Caco-2 (cell line): ENCODE results near the gene SORBS2. TPM values are rescaled to one million over a fixed set of nuclear protein-coding genes. Genes with fewer than 3 reads are reported as not detected.

ENCODE experiments used
- BruUV-seq: library from RNA; stranded (reverse); fragments of 400-500 nt; replicated peaks from 2 replicates; lab custom pipeline; 2021; lab: Mats Ljungman, UMichigan
- CTCF ChIA-PET: fragments of 300-600 bp; sonication (Branson Sonifier 250); formaldehyde crosslinking; loops from one replicate; lab custom pipeline; 2022; ENCODE audit warnings: antibody characterized with exemption; lab: Charles Lee
- POLR2A ChIA-PET: fragments of 300-600 bp; sonication (Branson Sonifier 250); formaldehyde crosslinking; loops from one replicate; lab custom pipeline; 2022; ENCODE audit warnings: antibody characterized with exemption; lab: Charles Lee
- DNase-seq, 2 experiments: peaks; one replicate each; pipeline versions ENCODE4 v3.0.0 to v3.0.0-alpha.2; 2020 to 2022
- H3K27me3 ChIP-seq: replicated peaks from 2 replicates; pipeline ENCODE4 v1.6.0; 2011; ENCODE audit warnings: low read length; ENCODE audit not compliant: control insufficient read depth, insufficient read depth
- H3K36me3 ChIP-seq: 2 replicates; pipeline ENCODE4 v1.5.1; 2011; ENCODE audit warnings: low read length; ENCODE audit not compliant: control insufficient read depth, insufficient read depth
- H3K4me1 ChIP-seq: fragments of 250-450 bp; sonication (Bioruptor Pico); 2 replicates; pipeline ENCODE4 v1.5.1; 2020; ENCODE audit warnings: mild to moderate bottlenecking
- H3K4me3 ChIP-seq: 2 replicates; pipeline ENCODE4 v1.5.1; 2011; ENCODE audit warnings: low read depth, mild to moderate bottlenecking, control low read depth, low read length
- H3K9me3 ChIP-seq: fragments of 250-450 bp; sonication (Bioruptor Pico); 2 replicates; pipeline ENCODE4 v1.5.1; 2020; ENCODE audit warnings: mild to moderate bottlenecking, moderate library complexity
- H3K27ac Mint-ChIP-seq: one replicate; pipeline ENCODE4 v1.8.0; 2022; ENCODE audit warnings: mixed read lengths; ENCODE audit not compliant: unreplicated experiment
- H3K27me3 Mint-ChIP-seq: one replicate; pipeline ENCODE4 v1.8.0; 2022; ENCODE audit warnings: mixed read lengths; ENCODE audit not compliant: insufficient read depth, unreplicated experiment
- H3K36me3 Mint-ChIP-seq: one replicate; pipeline ENCODE4 v1.8.0; 2022; ENCODE audit warnings: mild to moderate bottlenecking, mixed read lengths; ENCODE audit not compliant: insufficient read depth, unreplicated experiment
- H3K4me1 Mint-ChIP-seq: one replicate; pipeline ENCODE4 v1.8.0; 2022; ENCODE audit warnings: low read depth, mixed read lengths; ENCODE audit not compliant: unreplicated experiment
- H3K4me3 Mint-ChIP-seq: one replicate; pipeline ENCODE4 v1.8.0; 2022; ENCODE audit warnings: mild to moderate bottlenecking, moderate library complexity, mixed read lengths; ENCODE audit not compliant: unreplicated experiment
- H3K9me3 Mint-ChIP-seq: one replicate; pipeline ENCODE4 v1.8.0; 2022; ENCODE audit warnings: mixed read lengths; ENCODE audit not compliant: unreplicated experiment
- intact Hi-C: fragments of 100-400 bp; cut with micrococcal nuclease; formaldehyde crosslinking; loops from one replicate; pipeline ENCODE4 v1.10.0; 2022; ENCODE audit not compliant: unreplicated experiment
- total RNA-seq: library from RNA; stranded (reverse); gene quantifications from 2 replicates; pipeline ENCODE4 v1.2.3, GENCODE V29; 2022
- TF ChIP-seq, protein P1 (sequence below), 2 experiments: fragments of 200-600 bp in 1 of 2; IDR thresholded peaks; 1 replicate in 1 of 2; 2 replicates in 1 of 2; pipeline versions ENCODE4 v1.5.1 to v1.8.0; 2011 to 2022; ENCODE audit warnings: antibody characterized with exemption in 1 of 2, control low read depth in 1 of 2, inconsistent platforms in 1 of 2, low read depth in 1 of 2, low read length in 1 of 2, mild to moderate bottlenecking in 1 of 2, moderate library complexity in 1 of 2; ENCODE audit not compliant: insufficient read depth in 1 of 2, severe bottlenecking in 1 of 2, unreplicated experiment in 1 of 2

Gene SORBS2
- total RNA-seq, 1 experiment from 2014 or later: 47.7 TPM

DNA sequence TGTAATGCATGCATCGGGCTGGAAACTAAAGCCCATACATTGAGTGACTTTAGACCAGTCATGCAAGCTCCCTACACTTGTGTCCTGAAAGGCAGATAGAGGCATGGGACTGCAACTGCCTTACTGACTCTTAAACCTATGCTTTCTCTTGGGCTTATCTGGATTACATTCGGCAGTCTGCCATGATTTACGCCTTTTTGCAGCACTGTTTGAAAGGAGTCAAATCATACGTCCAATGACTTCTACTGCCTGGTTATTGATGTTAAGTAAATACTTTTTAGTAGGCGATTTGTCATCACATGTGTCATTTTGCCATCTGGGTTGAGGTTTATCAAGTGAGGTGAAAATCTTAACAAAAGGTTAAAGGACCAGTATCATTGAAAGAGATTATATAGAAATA lies 31.5 kb downstream of the SORBS2 start:
- TF ChIP-seq, protein P1, sequence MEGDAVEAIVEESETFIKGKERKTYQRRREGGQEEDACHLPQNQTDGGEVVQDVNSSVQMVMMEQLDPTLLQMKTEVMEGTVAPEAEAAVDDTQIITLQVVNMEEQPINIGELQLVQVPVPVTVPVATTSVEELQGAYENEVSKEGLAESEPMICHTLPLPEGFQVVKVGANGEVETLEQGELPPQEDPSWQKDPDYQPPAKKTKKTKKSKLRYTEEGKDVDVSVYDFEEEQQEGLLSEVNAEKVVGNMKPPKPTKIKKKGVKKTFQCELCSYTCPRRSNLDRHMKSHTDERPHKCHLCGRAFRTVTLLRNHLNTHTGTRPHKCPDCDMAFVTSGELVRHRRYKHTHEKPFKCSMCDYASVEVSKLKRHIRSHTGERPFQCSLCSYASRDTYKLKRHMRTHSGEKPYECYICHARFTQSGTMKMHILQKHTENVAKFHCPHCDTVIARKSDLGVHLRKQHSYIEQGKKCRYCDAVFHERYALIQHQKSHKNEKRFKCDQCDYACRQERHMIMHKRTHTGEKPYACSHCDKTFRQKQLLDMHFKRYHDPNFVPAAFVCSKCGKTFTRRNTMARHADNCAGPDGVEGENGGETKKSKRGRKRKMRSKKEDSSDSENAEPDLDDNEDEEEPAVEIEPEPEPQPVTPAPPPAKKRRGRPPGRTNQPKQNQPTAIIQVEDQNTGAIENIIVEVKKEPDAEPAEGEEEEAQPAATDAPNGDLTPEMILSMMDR (IDR thresholded peaks at IDR 0.05; ENCODE audit: insufficient read depth in 1 of 2, low read depth in 1 of 2, low read length in 1 of 2, severe bottlenecking in 1 of 2, unreplicated experiment in 1 of 2): no peak
- intact Hi-C loops: no loop called here
- Mint-ChIP-seq H3K27ac (no peak overlapping the region), H3K4me3 (no peak overlapping the region), H3K9me3 (no peaks in the 10 kb centered on the region), H3K27me3 (no peaks in the 10 kb centered on the region), H3K4me1 (peaks cover 7% of the 10 kb centered on the region), H3K36me3 (peaks cover 16% of the 10 kb centered on the region)
- CTCF ChIA-PET: no interaction called here
- Histone ChIP-seq H3K9me3 (no peaks in the 10 kb centered on the region), H3K27me3 (no peaks in the 10 kb centered on the region), H3K4me1 (no peaks in the 10 kb centered on the region), H3K4me3 (no peak overlapping the region), H3K36me3 (no peaks in the 10 kb centered on the region; the same call in 1 of the 2 replicates)
- POLR2A ChIA-PET: no interaction called here
- no TSS peak for BruUV-seq
- no peak for DNase-seq

DNA sequence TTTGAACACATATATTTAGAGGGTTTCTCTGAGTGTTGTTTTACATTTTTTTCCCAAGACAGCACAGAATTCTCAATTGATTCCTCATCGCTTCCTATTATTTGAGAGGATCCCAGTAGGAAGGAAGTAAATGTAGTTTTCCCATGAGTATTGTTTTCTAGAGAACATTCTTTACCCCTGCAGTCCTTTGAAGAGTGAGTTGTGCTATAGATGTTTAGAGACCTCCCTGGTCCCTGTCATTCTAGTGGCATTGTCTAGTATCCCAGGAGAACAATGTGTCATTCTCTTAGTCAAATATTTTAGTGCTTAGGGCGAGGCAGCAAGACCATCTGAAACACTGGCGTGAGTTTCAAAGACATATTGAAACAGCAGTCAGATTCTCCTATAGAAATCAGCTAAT lies 32.5 kb downstream of the SORBS2 start:
- ChIA-PET POLR2A (no interaction called here), CTCF (no interaction called here)
- no peaks in the 10 kb centered on the region; the same call in 1 of the 2 replicates for H3K36me3 ChIP-seq
- no peaks in the 10 kb centered on the region for H3K4me1 ChIP-seq
- TF ChIP-seq, protein P1 (IDR thresholded peaks at IDR 0.05; ENCODE audit: insufficient read depth in 1 of 2, low read depth in 1 of 2, low read length in 1 of 2, severe bottlenecking in 1 of 2, unreplicated experiment in 1 of 2): no peak
- no peak overlapping the region for H3K27ac Mint-ChIP-seq
- H3K4me3 Mint-ChIP-seq: no peak overlapping the region
- H3K9me3 Mint-ChIP-seq: no peaks in the 10 kb centered on the region
- BruUV-seq: no TSS peak
- no peaks in the 10 kb centered on the region for H3K27me3 ChIP-seq
- intact Hi-C loops: no loop called here
- peaks cover 16% of the 10 kb centered on the region for H3K4me1 Mint-ChIP-seq
- no peak overlapping the region for H3K4me3 ChIP-seq
- no peak for DNase-seq
- H3K9me3 ChIP-seq: no peaks in the 10 kb centered on the region
- H3K27me3 Mint-ChIP-seq: no peaks in the 10 kb centered on the region
- H3K36me3 Mint-ChIP-seq: peaks cover 9% of the 10 kb centered on the region

DNA sequence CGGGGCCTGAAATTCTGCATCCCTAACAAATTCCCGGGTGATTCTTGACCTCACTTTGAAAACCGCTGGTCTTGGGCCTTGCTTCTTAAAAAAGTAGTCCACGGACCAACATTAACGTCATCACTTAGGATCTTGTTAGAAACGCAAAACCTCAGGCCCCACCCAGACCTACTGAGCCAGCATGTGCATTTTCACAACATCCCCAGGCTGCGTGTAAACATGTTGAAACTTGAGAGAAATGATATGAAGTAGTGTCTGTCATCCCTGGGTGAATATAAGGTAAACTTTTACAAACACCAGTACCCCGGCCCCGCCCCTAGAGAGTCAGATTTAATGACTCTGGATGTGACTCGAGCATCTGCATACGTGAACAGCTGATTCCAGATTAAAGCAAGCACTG lies 33.7 kb downstream of the SORBS2 start:
- Histone ChIP-seq H3K27me3 (no peaks in the 10 kb centered on the region), H3K4me3 (no peak overlapping the region), H3K36me3 (no peaks in the 10 kb centered on the region), H3K9me3 (no peaks in the 10 kb centered on the region), H3K4me1 (no peaks in the 10 kb centered on the region)
- TF ChIP-seq, protein P1 (IDR thresholded peaks at IDR 0.05; ENCODE audit: insufficient read depth in 1 of 2, low read depth in 1 of 2, low read length in 1 of 2, severe bottlenecking in 1 of 2, unreplicated experiment in 1 of 2): no peak
- BruUV-seq: no TSS peak
- Mint-ChIP-seq H3K4me3 (no peak overlapping the region), H3K27me3 (no peaks in the 10 kb centered on the region), H3K27ac (no peak overlapping the region), H3K36me3 (peaks cover 19% of the 10 kb centered on the region), H3K9me3 (no peaks in the 10 kb centered on the region), H3K4me1 (peaks cover 26% of the 10 kb centered on the region)
- ChIA-PET CTCF (no interaction called here), POLR2A (no interaction called here)
- intact Hi-C loops: no loop called here
- DNase-seq: no peak
